Measurements from ENCODE around the gene HSPA4.

GRCh38 chr5:133059621-133060020 lies 7.8 kb downstream of the HSPA4 start:
- TF ChIP-seq, protein P1, sequence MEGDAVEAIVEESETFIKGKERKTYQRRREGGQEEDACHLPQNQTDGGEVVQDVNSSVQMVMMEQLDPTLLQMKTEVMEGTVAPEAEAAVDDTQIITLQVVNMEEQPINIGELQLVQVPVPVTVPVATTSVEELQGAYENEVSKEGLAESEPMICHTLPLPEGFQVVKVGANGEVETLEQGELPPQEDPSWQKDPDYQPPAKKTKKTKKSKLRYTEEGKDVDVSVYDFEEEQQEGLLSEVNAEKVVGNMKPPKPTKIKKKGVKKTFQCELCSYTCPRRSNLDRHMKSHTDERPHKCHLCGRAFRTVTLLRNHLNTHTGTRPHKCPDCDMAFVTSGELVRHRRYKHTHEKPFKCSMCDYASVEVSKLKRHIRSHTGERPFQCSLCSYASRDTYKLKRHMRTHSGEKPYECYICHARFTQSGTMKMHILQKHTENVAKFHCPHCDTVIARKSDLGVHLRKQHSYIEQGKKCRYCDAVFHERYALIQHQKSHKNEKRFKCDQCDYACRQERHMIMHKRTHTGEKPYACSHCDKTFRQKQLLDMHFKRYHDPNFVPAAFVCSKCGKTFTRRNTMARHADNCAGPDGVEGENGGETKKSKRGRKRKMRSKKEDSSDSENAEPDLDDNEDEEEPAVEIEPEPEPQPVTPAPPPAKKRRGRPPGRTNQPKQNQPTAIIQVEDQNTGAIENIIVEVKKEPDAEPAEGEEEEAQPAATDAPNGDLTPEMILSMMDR (IDR thresholded peaks at IDR 0.05; ENCODE audit: borderline replicate concordance, extremely low read depth, low read length, poor library complexity, severe bottlenecking): no peak
- no peak for TF ChIP-seq EZH2 (IDR thresholded peaks at IDR 0.05; ENCODE audit: borderline replicate concordance, low read depth, low read length, severe bottlenecking)
